C4-2B (cell line): ENCODE measurements around the gene STK16.

Source experiments
- CTCF ChIP-seq: fragments of 450-650 bp; conservative IDR thresholded peaks from 2 replicates; pipeline ENCODE4 v1.5.1; 2017; ENCODE audit warnings: mild to moderate bottlenecking
- ZFX ChIP-seq: fragments of 450-650 bp; IDR thresholded peaks from 2 replicates; pipeline ENCODE4 v1.6.1; 2017

GRCh38 chr2:219291910-219292490 lies 46.7 kb downstream of the STK16 start:
- TF ChIP-seq CTCF (no peak), ZFX (no peak)
